Parathyroid adenoma (tissue), 2 donors: Measurements from ENCODE around the gene PTH2.

ENCODE experiments used
- H2AFZ ChIP-seq: fragments of 300-600 bp; sonication (generic); one replicate; pipeline ENCODE4 v1.7.0; 2017; ENCODE audit warnings: antibody characterized with exemption, mild to moderate bottlenecking
- H3K27ac ChIP-seq: fragments of 300-600 bp; sonication (generic); one replicate; pipeline ENCODE4 v1.7.0; 2017
- H3K27me3 ChIP-seq: fragments of 300-600 bp; sonication (generic); one replicate; pipeline ENCODE4 v1.7.0; 2017; ENCODE audit warnings: low read length; ENCODE audit not compliant: control insufficient read depth, insufficient read depth
- H3K36me3 ChIP-seq: fragments of 300-600 bp; sonication (generic); one replicate; pipeline ENCODE4 v1.7.0; 2017; ENCODE audit warnings: low read length; ENCODE audit not compliant: control insufficient read depth, insufficient read depth
- H3K4me1 ChIP-seq: fragments of 300-600 bp; sonication (generic); one replicate; pipeline ENCODE4 v1.7.0; 2017; ENCODE audit warnings: control low read depth
- H3K4me2 ChIP-seq: fragments of 300-600 bp; sonication (generic); one replicate; pipeline ENCODE4 v1.7.0; 2017; ENCODE audit warnings: low read length
- H3K4me3 ChIP-seq: fragments of 300-600 bp; sonication (generic); one replicate; pipeline ENCODE4 v1.7.0; 2017; ENCODE audit warnings: low read depth, low read length
- H3K79me2 ChIP-seq: fragments of 300-600 bp; sonication (generic); one replicate; pipeline ENCODE4 v1.7.0; 2017; ENCODE audit warnings: control low read depth
- H3K9ac ChIP-seq: fragments of 300-600 bp; sonication (generic); one replicate; pipeline ENCODE4 v1.7.0; 2017; ENCODE audit warnings: mild to moderate bottlenecking
- H3K9me3 ChIP-seq: fragments of 300-600 bp; sonication (generic); one replicate; pipeline ENCODE4 v1.7.0; 2017; ENCODE audit warnings: low read length; ENCODE audit not compliant: control insufficient read depth
- TF ChIP-seq, protein P1 (sequence below): fragments of 300-600 bp; sonication (generic); IDR thresholded peaks from one replicate; pipeline ENCODE4 v1.7.0; 2017; ENCODE audit warnings: antibody characterized with exemption, mild to moderate bottlenecking
- donor health status: primary hyperparathyroidism.

PTH2 gene

DNA sequence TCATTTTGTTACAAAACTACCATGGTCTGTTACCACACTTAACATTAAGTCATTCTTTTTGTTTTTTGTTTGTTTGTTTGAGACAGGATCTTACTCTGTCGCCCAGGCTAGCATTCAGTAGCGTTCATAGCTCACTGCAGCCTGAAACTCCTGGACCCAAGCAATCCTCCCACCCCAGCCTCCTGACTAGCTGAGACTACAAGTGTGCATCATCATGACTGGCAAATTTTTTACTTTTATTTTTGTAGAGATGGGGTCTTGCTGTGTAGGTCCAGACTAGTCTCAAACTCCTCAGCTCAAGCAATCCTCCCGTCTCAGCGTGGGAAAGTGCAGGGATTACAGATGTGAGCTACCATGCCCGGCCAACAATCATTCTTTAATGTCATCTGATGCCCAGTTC is 33.1 kb upstream of the PTH2 start:
- Histone ChIP-seq H2AFZ (no peak overlapping the region), H3K27ac (peak overlapping the region; percentile 36), H3K4me2 (no peak overlapping the region), H3K4me3 (no peak overlapping the region), H3K9ac (no peak overlapping the region), H3K9me3 (no peaks in the 10 kb centered on the region), H3K4me1 (no peaks in the 10 kb centered on the region), H3K79me2 (no peaks in the 10 kb centered on the region), H3K27me3 (no peaks in the 10 kb centered on the region), H3K36me3 (no peaks in the 10 kb centered on the region)
- TF ChIP-seq, protein P1, sequence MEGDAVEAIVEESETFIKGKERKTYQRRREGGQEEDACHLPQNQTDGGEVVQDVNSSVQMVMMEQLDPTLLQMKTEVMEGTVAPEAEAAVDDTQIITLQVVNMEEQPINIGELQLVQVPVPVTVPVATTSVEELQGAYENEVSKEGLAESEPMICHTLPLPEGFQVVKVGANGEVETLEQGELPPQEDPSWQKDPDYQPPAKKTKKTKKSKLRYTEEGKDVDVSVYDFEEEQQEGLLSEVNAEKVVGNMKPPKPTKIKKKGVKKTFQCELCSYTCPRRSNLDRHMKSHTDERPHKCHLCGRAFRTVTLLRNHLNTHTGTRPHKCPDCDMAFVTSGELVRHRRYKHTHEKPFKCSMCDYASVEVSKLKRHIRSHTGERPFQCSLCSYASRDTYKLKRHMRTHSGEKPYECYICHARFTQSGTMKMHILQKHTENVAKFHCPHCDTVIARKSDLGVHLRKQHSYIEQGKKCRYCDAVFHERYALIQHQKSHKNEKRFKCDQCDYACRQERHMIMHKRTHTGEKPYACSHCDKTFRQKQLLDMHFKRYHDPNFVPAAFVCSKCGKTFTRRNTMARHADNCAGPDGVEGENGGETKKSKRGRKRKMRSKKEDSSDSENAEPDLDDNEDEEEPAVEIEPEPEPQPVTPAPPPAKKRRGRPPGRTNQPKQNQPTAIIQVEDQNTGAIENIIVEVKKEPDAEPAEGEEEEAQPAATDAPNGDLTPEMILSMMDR: no peak

- no peaks in the 10 kb centered on the region for H3K9me3 ChIP-seq
- no peak overlapping the region for H3K4me3 ChIP-seq
- no peaks in the 10 kb centered on the region for H3K36me3 ChIP-seq
- no peaks in the 10 kb centered on the region for H3K4me1 ChIP-seq
- no peak overlapping the region for H3K9ac ChIP-seq
- H2AFZ ChIP-seq: no peak overlapping the region
- no peaks in the 10 kb centered on the region for H3K79me2 ChIP-seq
- H3K27ac ChIP-seq: no peak overlapping the region
- TF ChIP-seq, protein P1: no peak
- no peaks in the 10 kb centered on the region for H3K27me3 ChIP-seq
- no peak overlapping the region for H3K4me2 ChIP-seq
These were observed 32.5 kb upstream of the PTH2 start for GRCh38 chr19:49455773-49456172.

DNA sequence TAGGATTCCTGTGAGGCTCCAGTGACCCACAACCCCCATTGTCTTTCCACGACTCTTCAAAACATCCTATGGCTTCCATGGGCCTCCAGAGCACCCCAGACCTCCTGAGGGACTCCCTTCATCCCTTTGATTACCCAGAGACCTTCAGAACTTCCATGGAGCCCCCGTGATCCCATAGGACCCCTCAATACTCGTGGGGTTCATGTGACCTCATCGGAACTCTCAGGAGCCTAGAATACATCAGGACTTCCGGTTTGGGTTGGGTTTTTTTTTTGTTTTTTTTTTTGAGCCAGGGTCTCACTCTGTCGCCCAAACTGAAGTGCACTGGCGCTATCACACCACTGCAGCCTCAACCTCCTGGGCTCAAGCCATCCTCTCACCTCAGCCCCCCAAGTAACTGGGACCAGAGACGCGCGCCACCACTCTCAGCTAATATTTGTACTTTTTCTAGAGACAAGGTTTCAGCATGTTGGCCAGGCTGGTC is 30.6 kb upstream of the PTH2 start:
- Histone ChIP-seq H3K79me2 (no peaks in the 10 kb centered on the region), H3K4me3 (peak overlapping the region; percentile 96), H3K9me3 (no peaks in the 10 kb centered on the region), H3K4me2 (peak overlapping the region; percentile 100), H3K27ac (peak overlapping the region; percentile 85), H3K9ac (peak overlapping the region; percentile 20), H3K36me3 (no peaks in the 10 kb centered on the region), H3K4me1 (no peaks in the 10 kb centered on the region), H3K27me3 (no peaks in the 10 kb centered on the region), H2AFZ (peak overlapping the region; percentile 75)
- TF ChIP-seq, protein P1: no peak

DNA sequence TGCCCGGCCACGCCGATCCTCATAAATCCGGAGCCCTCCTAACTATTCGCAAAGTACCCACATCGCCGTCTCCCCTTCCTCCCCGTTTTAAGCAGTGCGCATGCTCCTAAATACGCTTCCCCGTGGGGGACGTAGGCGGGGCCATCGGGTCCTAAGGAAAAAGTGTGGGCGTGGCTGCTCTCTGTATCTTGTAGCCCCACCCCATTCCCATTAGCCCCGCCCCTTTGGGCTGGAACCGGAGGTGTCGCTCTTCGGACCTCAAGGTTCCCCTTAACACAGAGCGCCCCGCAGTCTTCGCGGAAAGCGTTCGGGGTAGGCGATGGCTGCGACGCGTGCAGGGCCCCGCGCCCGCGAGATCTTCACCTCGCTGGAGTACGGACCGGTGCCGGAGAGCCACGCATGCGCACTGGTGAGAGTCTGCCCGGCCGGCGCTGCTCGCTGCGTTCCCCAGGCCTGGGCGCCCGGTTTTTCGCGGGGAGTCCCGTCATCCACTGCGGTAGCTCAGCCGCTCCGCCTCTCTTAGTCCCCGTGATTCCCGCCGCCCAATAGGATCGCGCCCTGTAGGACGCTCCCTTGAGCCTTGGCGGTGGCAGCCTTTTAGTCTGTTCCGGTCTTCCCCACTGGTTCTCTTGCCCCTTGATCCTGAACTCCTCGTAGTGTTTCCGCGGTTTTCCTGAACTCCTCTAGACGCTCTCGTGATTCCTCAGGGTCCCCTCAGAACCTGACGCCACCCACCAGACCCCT is 29.9 kb upstream of the PTH2 start, which contains the start of gene ALDH16A1:
Gene ALDH16A1 (plus strand): TSS at position 213 of the 744 bp plus-strand sequence. CDS start 107 bp downstream, at position 320.
- TF ChIP-seq, protein P1: no peak
- Histone ChIP-seq H3K27me3 (no peaks in the 10 kb centered on the region), H3K4me1 (no peaks in the 10 kb centered on the region), H3K79me2 (no peaks in the 10 kb centered on the region), H3K4me2 (peak within 1 kb of the TSS; percentile 100), H2AFZ (peak within 1 kb of the TSS; percentile 95), H3K27ac (peak within 1 kb of the TSS; percentile 85), H3K36me3 (no peaks in the 10 kb centered on the region), H3K4me3 (peak within 1 kb of the TSS; percentile 96), H3K9me3 (no peaks in the 10 kb centered on the region), H3K9ac (peak within 1 kb of the TSS; percentile 20)
